ENCODE data around the gene ACAD11. TPM values are rescaled to one million over a fixed set of nuclear protein-coding genes. Genes with fewer than 3 reads are reported as not detected.

Gene ACAD11
- polyA plus RNA-seq, 3 donors: 0.31 to 25.4 (median 0.40) TPM

GRCh38 chr3:132596816-132597433, 62.7 kb downstream of the ACAD11 start, which contains the start of gene ACKR4:
ACKR4 (plus strand) TSS chr3:132597270; CDS start chr3:132600398, 3,128 bp downstream.
- peaks cover 13% of the 10 kb centered on the region for H3K4me1 Mint-ChIP-seq
- Histone ChIP-seq H3K9me3 (replicated peaks in 1 of 2; ENCODE audit: control insufficient read depth in 1 of 2, insufficient read depth in 1 of 2, low read length in 2 of 2) (no peaks in the 10 kb centered on the region), H3K27ac (ENCODE audit: low read depth in 1 of 2, low read length in 2 of 2) (no peak within 1 kb of the TSS), H2AFZ (ENCODE audit: insufficient read depth, low read depth, low read length, poor library complexity, severe bottlenecking) (no peak within 1 kb of the TSS), H3K36me3 (replicated peaks in 1 of 2; ENCODE audit: control insufficient read depth in 1 of 2, insufficient read depth in 2 of 2, low read length in 2 of 2) (peaks cover 5 to 6% of the 10 kb centered on the region in 2 donors), H3K4me2 (replicated peaks; ENCODE audit: extremely low read depth, low read length, poor library complexity, severe bottlenecking) (no peak within 1 kb of the TSS), H3K9ac (ENCODE audit: insufficient read depth, low read length, poor library complexity, severe bottlenecking) (no peak within 1 kb of the TSS), H3K4me3 (replicated peaks in 1 of 3; ENCODE audit: low read depth in 2 of 3, low read length in 3 of 3) (no peak within 1 kb of the TSS), H3K27me3 (ENCODE audit: control insufficient read depth in 2 of 2, insufficient read depth in 2 of 2, low read length in 2 of 2) (no peaks in the 10 kb centered on the region), H3K79me2 (ENCODE audit: insufficient read depth, low read length) (no peaks in the 10 kb centered on the region), H4K20me1 (ENCODE audit: insufficient read depth, low read length) (no peaks in the 10 kb centered on the region), H3K4me1 (ENCODE audit: control insufficient read depth in 1 of 2, insufficient read depth in 2 of 2, low read length in 2 of 2) (peaks cover 4 to 6% of the 10 kb centered on the region in 2 donors)
- no CpG with 5 or more reads among the region's 2 CpGs for WGBS (ENCODE audit: insufficient coverage)
- peaks cover 5 to 13% of the 10 kb centered on the region in 2 donors for H3K36me3 Mint-ChIP-seq
- H3K4me3 Mint-ChIP-seq: no peak within 1 kb of the TSS
- DNase-seq: no peak
- H3K9me3 Mint-ChIP-seq: no peaks in the 10 kb centered on the region
- no peak within 1 kb of the TSS for H3K27ac Mint-ChIP-seq
- H3K27me3 Mint-ChIP-seq (ENCODE audit: low read depth in 3 of 3): peaks cover 0 to 4% (median 0%) of the 10 kb centered on the region in 3 donors
- TF ChIP-seq CTCF (IDR thresholded peaks at IDR 0.05): no peak
- intact Hi-C loops (cut with micrococcal nuclease): no loop called here

GRCh38 chr3:132596326-132596725, 63.3 kb downstream of the ACAD11 start:
- no peak for TF ChIP-seq CTCF (IDR thresholded peaks at IDR 0.05)
- Histone ChIP-seq H4K20me1 (ENCODE audit: insufficient read depth, low read length) (no peaks in the 10 kb centered on the region), H3K27ac (ENCODE audit: low read depth in 1 of 2, low read length in 2 of 2) (no peak overlapping the region), H3K4me1 (ENCODE audit: control insufficient read depth in 1 of 2, insufficient read depth in 2 of 2, low read length in 2 of 2) (peaks cover 4 to 6% of the 10 kb centered on the region in 2 donors), H2AFZ (ENCODE audit: insufficient read depth, low read depth, low read length, poor library complexity, severe bottlenecking) (no peak overlapping the region), H3K4me2 (replicated peaks; ENCODE audit: extremely low read depth, low read length, poor library complexity, severe bottlenecking) (no peak overlapping the region), H3K27me3 (ENCODE audit: control insufficient read depth in 2 of 2, insufficient read depth in 2 of 2, low read length in 2 of 2) (no peaks in the 10 kb centered on the region), H3K4me3 (replicated peaks in 1 of 3; ENCODE audit: low read depth in 2 of 3, low read length in 3 of 3) (no peak overlapping the region), H3K79me2 (ENCODE audit: insufficient read depth, low read length) (no peaks in the 10 kb centered on the region), H3K9ac (ENCODE audit: insufficient read depth, low read length, poor library complexity, severe bottlenecking) (no peak overlapping the region), H3K36me3 (replicated peaks in 1 of 2; ENCODE audit: control insufficient read depth in 1 of 2, insufficient read depth in 2 of 2, low read length in 2 of 2) (peaks cover 5 to 6% of the 10 kb centered on the region in 2 donors), H3K9me3 (replicated peaks in 1 of 2; ENCODE audit: control insufficient read depth in 1 of 2, insufficient read depth in 1 of 2, low read length in 2 of 2) (no peaks in the 10 kb centered on the region)
- peaks cover 0 to 4% (median 0%) of the 10 kb centered on the region in 3 donors for H3K27me3 Mint-ChIP-seq (ENCODE audit: low read depth in 3 of 3)
- H3K27ac Mint-ChIP-seq: no peak overlapping the region
- intact Hi-C loops (cut with micrococcal nuclease): no loop called here
- H3K36me3 Mint-ChIP-seq: peaks cover 5 to 13% of the 10 kb centered on the region in 2 donors
- H3K4me1 Mint-ChIP-seq: peaks cover 13% of the 10 kb centered on the region
- H3K9me3 Mint-ChIP-seq: no peaks in the 10 kb centered on the region
- H3K4me3 Mint-ChIP-seq: no peak overlapping the region
- DNase-seq: no peak

Measured in CD14-positive monocyte (primary cell).